ENCODE measurements around the gene COQ9.
"Not testable (repeated sequence)": the region's sequence is repeated elsewhere in the genome, so short reads cannot be mapped to it uniquely, and the experiment has no call there.

The COQ9 gene

DNA sequence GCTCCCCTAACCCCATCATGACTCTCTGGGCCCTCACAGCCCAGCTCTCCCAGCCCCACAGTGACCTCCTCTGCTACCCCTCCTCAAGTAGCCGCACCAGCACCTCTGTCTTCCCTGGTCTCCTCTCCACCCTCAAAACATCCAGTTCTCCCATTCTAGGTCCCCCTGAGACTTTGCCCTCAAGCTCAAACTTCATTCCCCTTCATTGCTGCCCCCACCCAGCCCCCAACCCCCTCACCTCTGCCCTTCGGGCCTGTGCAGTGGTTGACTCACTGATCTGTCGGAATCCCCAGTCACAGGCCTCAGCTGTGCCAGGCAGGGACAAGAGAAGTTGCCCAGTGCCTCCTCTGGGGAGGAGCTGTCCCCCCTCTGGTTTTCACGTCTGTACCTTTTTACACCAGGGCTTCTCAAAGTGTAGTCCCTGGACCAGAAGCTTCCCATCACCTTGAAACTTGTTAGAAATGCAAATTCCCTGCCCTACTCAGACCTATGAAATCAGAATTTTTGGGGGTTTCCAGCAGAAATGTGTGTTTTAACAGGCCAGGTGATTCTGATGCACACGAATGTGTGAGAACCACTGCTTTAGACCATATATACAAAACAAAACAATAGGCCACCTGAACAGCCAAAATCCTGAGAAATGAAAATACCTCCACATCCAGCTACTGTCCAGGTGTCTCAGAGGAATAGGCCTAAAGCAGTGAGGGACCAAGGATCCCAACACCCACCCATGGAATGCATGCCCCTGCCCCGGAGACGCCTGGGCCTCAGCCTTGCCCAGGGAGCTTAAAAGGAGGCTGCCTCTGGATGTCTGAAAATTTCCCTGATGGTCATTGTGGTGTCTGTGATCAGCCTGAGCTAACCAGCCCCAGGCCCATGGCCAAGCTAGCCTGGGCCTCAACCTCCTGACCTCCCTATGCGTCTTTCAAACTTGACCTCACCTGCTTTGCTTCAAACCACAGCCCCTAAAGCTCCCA is 39.9 kb downstream of the COQ9 start:
- DNase-seq: no peak

DNA sequence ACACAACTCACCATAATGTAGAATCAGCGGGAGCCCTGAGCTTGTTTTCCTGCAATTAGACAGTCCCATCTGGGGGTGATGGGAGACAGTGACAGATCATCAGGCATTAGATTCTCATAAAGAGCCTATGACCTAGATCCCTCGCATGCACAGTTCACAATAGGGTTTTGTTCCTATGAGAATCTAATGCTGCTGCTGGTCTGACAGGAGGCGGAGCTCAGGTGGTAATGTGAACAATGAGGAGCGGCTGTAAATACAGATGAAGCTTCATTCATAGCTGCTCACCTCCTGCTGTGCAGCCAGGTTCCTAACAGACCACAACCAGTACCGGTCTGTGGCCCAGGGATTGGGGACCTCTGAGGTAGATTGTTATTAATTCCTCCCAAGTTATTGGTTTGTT is 42.0 kb downstream of the COQ9 start:
- no peak for DNase-seq

DNA sequence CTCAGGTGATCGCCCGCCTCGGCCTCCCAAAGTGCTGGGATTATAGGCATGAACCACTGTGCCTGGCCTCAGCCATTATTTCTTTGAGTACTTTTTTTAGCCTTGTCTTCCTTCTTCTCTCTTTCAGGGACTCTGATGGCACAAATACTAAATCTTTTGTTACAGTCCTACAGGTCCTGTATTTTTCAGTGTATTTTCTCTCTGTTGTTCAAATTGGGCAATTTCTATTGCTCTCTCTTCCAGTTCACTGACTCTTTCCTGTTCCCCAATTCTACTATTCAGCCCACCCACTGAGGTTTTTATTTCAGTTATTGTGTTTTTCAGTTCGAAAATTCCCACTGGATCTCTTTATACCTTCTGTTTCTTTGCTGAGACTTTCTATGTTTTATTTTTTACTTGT is 46.5 kb downstream of the COQ9 start:
- no peak for DNase-seq

DNA sequence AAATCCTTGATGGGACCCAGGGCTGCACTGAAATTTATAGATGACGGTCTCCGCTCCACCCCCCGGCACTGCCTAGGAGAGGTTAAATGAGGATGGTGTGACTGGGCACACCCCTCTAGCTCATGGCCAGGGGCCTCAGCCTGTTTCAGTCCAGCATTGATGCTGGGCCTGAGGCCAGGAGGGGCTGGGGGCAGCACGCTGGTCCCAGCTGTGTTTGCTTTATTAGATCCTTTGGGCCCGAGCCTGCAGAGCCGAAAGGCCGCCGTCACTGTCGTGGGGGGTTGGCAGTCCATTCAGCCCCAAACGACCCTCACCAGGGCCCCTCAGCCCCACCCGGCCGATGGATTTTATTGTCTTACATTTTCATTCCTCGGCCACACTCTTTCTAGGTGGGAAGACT is 49.8 kb downstream of the COQ9 start:
- no peak for DNase-seq

DNA sequence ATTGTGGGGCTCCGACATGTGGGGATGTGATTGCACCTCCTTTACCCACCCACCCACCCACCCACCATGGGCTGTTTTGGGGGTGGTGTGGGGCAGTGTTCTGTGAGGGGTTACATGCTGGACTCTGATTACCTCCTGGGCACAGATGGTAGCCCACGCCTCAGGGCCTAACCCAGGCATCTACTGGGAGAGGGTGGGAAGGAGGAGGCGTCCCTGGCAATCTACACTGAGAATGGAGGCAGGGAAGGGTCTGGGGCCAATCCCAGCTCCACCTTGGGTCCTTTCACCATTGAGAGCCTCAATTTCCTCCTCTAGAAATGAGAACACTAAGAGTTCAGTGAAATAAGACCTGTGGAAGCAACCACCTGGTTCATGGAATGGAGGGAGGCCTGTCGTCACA is 50.8 kb downstream of the COQ9 start:
- DNase-seq: no peak

DNA sequence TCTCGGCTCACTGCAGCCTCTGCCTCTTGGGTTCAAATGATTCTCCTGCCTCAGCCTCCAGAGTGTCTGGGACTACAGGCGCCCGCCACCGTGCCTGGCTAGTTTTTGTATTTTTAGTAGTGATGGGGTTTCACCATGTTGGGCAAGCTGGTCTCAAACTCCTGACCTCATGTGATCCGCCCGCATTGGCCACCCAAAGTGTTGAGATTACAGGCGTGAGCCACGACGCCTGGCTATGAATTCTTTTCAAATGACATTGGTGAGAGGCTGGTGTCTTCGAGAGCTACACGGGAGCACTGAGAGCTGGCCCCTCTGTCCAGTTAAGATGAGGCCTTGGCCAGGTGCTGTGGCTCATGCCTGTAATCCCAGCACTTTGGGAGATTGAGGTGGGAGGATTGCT is 52.7 kb downstream of the COQ9 start:
- not testable (repeated sequence) for DNase-seq

DNA sequence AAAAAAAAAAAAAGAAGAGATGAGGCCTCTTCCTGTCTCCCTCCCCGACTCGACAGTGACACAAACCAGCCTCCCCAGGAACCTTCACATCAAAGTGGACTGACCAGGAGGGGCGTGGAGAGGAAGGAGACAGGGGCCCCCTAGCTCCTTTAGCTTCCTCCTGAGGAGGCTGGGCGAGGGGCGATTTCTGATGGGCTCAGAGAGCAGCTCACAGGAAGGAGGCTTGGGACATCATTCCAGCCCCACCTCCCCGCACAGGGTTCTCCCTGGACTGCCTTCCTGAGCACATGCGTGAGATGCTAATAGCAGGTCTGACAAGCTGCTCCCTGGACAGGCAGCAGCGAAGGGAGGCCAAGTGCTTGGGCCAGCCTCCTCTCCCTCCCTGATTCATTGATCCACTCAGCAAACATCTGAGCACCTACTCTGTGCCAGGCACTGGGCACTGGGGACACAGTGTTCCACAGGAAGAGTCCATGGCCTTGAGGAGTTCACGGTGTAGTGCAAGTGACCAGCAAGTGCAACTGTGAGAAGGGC is 53.4 kb downstream of the COQ9 start:
- no peak for DNase-seq

DNA sequence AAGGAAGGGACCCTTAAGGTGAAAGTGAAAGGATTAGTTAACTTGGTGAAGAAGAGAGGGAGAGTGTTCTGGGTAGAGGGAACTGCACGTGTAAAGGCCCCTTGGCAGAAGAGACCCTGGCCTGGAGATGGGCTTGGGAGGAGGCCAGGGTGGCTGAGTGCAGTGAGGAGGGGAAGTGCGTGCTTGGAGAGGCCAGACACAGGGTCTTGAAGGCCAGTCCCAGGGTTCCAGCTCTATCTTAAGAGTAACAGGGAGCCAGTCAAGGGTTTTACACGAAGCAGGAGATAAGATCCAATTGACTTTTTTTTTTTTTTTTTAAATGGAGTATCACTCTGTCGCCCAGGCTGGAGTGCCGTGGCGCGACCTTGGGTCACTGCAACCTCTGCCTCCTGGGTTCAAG is 54.2 kb downstream of the COQ9 start:
- no peak for DNase-seq

DNA sequence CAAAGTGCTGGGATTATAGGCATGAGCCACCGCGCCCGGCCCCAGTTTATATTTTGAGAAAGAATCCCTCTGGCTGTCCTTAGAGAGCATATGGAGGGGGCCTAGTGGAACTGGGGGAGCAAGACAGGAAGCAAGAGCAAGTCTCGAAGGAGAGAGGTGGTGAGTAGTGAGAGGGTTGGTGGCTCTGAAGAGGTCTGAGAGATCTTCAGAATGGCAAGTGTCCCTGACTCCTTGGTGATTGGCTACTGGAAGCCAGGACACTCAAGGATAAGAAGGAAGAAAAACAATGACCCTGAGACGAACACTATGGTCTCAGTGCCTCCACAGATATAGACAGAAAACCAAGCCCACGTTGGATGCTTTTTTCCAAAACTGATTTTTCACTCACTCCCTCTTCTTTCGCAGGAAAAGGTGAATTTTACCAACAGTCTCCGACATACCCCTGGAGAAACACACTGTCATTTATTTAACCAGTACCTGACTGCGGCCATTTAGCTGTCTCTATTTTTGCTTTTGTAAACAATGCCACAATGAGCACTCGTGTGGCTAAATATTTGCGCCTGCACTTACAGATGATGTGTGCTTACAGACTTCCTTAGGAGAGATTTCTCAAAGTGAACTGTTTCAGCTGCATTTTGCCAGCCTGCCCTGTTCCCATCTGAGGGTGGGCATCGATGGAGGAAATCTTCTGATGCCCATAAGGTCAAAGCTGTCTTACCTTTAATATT is 54.9 kb downstream of the COQ9 start:
- DNase-seq: no peak

DNA sequence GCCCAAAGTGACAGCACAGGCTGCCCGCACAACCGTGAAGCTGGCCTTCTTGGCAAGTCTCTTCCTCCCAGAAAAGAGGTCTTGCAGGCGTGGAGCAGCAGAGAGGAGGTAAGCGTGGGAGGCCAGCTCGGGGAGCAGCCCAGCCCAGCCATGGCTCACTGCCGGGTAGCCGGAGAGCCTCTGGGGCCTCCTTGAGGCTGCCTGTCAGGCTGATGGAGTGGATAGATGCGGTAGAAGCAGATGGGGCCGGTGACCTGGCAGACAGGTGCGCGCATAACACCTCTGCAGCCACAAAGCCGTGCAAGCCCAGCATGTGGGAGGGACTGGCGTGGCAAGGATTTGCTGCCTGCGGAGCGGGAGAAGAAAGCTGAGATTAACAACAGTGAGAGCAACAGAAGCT is 56.1 kb downstream of the COQ9 start:
- DNase-seq: peak; percentile 50

DNA sequence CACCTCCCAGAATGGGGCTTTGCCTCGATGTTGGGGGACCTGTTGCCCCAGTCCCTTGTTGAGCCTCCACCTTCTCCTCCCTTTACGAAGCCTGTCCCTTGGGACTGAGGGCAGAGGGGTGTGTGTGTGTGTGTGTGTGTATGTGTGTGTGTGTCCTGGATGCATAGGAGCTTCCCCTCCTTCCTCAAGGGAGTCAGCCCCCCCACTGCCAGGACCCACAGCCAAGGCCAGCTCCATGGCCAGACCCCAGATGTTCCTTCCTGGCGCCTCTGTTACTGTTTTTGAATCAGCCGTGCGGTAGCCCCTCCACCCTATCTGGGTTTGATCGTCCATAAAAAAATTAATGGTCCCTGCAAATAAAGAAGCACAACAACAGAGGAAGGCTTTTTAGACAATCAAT is 56.7 kb downstream of the COQ9 start:
- no peak for DNase-seq

DNA sequence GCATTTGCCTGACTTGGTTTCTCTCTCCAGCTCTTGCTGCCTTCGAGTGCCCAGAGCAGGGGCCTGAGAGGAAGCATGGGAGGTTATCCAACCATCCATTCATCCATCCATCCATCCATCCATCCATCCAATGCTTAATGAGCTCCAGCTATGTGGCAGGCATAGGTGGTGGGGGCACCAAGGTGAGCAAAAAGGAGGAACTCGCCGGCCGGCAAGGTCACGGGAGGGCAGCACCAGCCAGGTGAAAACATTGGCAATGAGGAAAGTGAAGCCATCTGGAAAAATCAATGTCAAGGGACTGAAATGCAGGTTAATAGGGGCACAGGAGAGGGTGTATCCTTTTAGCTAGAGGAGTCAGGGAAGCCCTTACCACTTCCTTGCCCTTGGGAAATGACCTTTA is 57.2 kb downstream of the COQ9 start:
- DNase-seq: no peak

DNA sequence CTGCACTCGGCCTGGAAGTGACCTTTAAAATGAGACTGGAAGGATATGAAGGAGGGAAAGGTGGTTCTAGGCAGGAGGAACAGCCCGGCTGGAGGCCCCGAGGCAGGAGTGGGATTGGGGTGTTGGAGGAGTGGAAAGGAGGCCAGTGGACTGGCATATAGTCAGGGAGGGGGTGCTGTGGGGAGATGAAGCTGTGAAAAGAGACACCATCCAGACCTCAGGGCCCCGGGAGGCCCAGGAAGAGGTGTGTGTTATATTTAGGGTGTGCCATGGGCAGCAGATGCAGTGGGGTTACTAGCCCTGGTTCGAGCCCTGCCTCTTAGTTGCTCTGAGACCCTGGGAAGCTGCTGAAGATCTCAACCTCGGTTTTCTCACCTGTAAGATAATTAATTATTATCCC is 57.9 kb downstream of the COQ9 start:
- no peak for DNase-seq

DNA sequence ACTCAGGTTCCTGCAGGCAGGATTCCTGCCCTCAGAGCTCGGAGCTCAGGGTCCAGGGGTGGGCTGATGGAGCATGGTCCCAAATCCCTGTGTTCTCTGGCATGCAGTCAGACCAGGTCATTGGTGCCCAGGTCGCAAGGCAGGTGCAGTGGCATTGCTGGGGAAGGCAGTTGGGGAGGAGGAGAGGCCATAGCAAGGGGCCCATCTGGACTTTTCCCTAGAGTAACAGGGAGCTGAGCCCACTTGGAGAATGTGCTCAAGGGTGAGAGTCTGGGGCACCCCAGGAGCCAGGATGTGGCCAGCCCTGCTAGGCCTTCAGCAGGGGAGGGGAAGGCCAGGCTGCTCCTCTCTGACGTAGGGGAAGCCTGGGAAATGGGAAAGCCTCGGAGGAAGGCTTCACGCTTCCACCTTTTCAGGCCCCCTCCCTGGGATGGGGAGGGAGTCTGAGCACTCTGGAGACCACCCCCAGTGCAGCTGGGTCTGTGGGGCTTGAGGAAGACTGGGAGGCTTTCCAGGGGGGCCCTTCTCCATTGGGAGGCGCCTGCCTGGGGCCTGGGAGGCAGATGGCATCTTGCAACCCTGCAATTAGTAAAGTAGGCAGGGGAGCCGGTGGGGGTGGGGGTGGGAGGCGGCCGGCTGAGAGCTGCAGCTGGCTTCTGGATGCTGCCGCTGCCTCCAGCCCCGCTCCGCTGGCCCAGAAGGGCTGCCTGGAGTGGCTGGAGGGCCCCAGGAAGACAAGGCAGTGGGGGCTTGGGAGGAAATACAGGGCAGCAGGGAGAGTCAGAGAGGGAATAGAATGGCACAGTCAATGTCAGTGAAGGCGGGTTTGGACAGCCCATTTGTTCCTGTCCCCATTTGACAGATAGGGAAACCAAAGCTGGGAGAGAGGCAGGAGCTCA is 60.1 kb downstream of the COQ9 start:
- DNase-seq: peak; percentile 68

DNA sequence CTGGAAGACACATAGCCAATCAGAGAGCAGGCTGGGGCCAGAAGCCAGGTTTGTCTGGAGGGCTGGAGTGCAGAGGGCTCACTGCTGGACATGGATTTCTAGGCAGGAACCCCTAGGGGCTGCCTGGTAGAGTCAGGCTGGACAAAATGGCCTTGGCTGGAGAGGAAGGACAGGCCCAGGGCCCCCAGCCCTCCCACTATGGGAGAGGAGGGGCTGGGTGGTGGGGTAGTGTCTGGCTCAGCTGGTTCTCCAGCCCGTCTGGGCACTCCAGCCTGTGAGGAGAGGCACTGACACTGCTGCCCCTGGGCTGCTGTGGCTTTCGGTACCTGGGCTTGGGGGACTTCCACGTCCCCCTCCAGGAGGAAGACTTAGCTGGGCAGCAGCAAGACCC is 60.8 kb downstream of the COQ9 start:
- DNase-seq: no peak

DNA sequence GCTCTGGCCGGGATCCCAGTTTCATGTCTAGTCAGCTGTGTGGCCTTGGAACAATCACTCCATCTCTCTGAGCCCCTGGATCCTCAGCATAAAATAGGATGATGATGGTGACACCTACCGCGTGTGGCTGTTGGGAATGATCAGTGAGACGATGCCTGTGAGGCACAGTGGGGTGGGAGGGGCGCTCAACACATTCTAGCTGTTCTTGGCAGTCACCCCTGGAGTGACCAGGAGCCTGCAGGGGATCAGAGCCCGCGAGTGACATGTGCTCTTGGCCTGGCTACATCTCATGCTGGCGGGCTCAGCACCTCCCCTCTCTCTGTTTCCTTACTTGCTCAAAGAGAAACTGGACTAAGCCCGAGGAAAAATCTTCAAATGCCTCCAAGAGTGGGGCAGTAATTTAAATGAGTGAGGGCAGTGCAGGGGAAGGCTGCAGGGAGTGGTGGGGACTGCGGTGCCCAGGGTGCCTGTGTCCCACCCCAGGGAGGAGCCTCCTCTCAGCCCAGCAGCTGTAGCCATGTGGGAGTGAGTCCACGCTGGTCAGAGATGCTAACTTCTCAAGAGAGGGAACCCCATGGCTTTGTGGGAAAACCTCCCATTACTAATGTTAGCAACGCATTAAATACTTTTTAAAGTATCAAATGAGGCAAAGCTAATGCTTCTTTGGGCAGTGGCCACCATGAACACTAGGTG is 62.1 kb downstream of the COQ9 start:
- DNase-seq: no peak

DNA sequence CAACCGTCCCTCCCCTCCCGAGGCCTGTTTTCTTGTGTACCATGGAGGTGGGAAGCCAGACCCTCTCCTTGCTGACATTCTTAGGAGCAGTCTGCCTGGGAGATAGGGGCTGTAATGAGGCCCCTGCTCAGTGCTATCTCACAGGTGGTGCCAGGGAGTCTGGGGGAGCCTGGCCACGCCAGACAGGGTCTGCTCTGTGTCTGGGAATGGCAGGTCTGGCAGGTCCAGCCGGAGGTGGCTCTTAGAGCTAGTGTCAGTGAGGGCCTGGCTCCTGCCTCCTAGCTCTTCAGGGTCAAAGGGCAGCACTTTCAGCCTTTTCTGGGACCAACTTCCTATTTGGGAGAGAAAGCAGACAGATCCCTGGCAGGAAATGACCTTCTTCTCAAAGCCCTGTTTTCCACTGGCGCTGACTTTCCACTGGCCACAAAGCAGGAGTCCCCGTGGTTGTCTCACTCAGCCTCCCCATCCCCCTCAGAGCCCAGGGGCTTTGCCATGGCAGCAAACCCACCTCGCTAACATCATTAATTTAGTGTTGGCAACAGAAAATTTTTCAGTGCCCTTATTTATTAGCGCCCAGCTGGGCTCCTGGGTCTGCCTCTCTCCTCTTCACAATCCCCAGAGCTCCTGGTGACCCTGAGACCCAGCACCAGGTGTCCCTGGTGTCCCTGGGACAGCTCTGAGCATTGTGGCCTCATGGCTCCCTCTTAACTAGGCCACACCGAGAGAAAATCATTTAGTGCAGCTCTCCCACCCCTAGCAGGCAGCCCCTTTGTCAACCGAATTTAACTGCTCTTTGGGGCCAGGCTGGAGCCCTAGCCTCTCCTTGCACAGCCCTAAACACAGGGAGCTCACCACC is 63.0 kb downstream of the COQ9 start:
- no peak for DNase-seq
